Right renal pelvis (tissue), 4 donors: ENCODE results near the gene SH3BGRL2. TPM values are rescaled to one million over a fixed set of nuclear protein-coding genes. Genes with fewer than 3 reads are reported as not detected.
"Not testable (repeated sequence)": the region's sequence is repeated elsewhere in the genome, so short reads cannot be mapped to it uniquely, and the experiment has no call there.

Source experiments
- DNase-seq, 4 donors: peaks; one replicate each; pipeline ENCODE4 v3.0.0-alpha.2; 2013; ENCODE audit warnings: low read depth in 4 of 4, low spot score in 3 of 4, missing footprints in 1 of 4
- polyA plus RNA-seq, 4 donors: library from polyadenylated mRNA; unstranded; fragments of 120-200 nt; gene quantifications; one replicate each; pipeline ENCODE4 v1.2.1, GENCODE V29; 2013; ENCODE audit not compliant: insufficient read length in 4 of 4

Gene SH3BGRL2
- polyA plus RNA-seq, 4 donors = 30.4 to 44.2 (median 36.6) TPM

GRCh38 chr6:79613912-79614311, 17.2 kb upstream of the SH3BGRL2 start:
- no peak for DNase-seq

- no peak for DNase-seq
Measured at GRCh38 chr6:79614326-79615305, 16.5 kb upstream of the SH3BGRL2 start.

- no peak for DNase-seq
Measured at GRCh38 chr6:79617518-79617941, 13.6 kb upstream of the SH3BGRL2 start.

- not testable (repeated sequence) for DNase-seq
Measured at GRCh38 chr6:79618425-79618824, 12.7 kb upstream of the SH3BGRL2 start.

- no peak for DNase-seq
Measured at GRCh38 chr6:79621579-79621978, 9.6 kb upstream of the SH3BGRL2 start.

GRCh38 chr6:79622364-79622763, 8.8 kb upstream of the SH3BGRL2 start:
- DNase-seq = no peak

GRCh38 chr6:79623106-79623505, 8.0 kb upstream of the SH3BGRL2 start:
- no peak for DNase-seq

GRCh38 chr6:79625746-79626145, 5.4 kb upstream of the SH3BGRL2 start:
- no peak for DNase-seq

- DNase-seq = no peak
Measured at GRCh38 chr6:79626811-79627210, 4.3 kb upstream of the SH3BGRL2 start.

GRCh38 chr6:79627422-79627821, 3.7 kb upstream of the SH3BGRL2 start:
- no peak for DNase-seq

GRCh38 chr6:79628466-79629288, 2.5 kb upstream of the SH3BGRL2 start:
- no peak for DNase-seq

GRCh38 chr6:79630380-79630882, 698 bp upstream of the SH3BGRL2 start:
- DNase-seq = no peak

- DNase-seq = peak in 1 of 4 donors; percentile 34
Measured at GRCh38 chr6:79631693-79632172, 604 bp downstream of the SH3BGRL2 start.

GRCh38 chr6:79632580-79632979, 1.5 kb downstream of the SH3BGRL2 start:
- DNase-seq = no peak

- DNase-seq = no peak
Measured at GRCh38 chr6:79634491-79635231, 3.5 kb downstream of the SH3BGRL2 start.

- DNase-seq = no peak
Measured at GRCh38 chr6:79635232-79635543, 4.1 kb downstream of the SH3BGRL2 start.

GRCh38 chr6:79636673-79637072, 5.5 kb downstream of the SH3BGRL2 start:
- DNase-seq = no peak

GRCh38 chr6:79640146-79641111, 9.3 kb downstream of the SH3BGRL2 start:
- no peak for DNase-seq

- DNase-seq = no peak
Measured at GRCh38 chr6:79646006-79646405, 14.9 kb downstream of the SH3BGRL2 start.
